Peyer's patch (tissue), 4 donors: ENCODE results near the gene DNAJB14.

Experiments
- POLR2A ChIP-seq, 2 donors: fragments of 450-650 bp; IDR thresholded peaks; one replicate each; pipeline ENCODE4 v1.5.1; 2017; ENCODE audit warnings: antibody characterized with exemption in 2 of 2, mild to moderate bottlenecking in 2 of 2, moderate library complexity in 2 of 2
- TF ChIP-seq, protein P1 (sequence below), 6 experiments: fragments of 450-650 bp in 4 of 6; fragments of 200-600 bp in 2 of 6; sonication (generic) in 1 of 6; IDR thresholded peaks; one replicate each; pipeline ENCODE4 v1.5.1; 2017 to 2019; ENCODE audit warnings: antibody characterized with exemption in 6 of 6, mild to moderate bottlenecking in 3 of 6, moderate library complexity in 1 of 6

DNA sequence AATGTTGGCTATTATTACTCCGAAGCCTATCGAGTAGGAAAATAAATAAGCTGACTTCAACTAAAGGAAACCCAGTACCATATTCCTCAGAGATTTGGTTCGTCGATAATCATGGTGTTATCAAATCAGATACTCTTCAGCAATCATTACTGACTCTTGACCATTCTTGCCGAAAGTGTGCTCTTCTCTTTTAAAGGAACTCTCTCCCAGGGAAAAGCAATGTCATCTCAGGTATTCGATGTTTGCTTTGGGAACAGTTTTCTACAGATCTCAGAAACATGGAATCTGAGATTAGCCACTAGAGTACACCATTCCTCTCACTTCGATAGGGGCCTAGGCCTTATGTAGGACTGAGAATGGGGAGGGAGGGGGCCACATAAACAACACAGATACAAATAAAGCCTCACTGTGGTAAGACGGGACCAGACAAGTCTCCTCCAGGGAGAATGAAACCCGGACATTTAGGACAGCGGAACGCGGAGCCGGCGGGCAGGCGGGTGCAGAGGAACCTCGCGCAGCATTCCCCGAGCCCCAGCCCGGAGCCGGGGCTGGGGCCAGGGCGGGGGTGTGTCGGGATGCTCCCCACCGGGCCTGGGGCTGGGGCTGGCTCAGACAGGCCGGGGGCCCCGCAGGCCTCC, 581 bp downstream of the DNAJB14 start:
- no peak for TF ChIP-seq POLR2A (IDR thresholded peaks at IDR 0.05)
- TF ChIP-seq, protein P1, sequence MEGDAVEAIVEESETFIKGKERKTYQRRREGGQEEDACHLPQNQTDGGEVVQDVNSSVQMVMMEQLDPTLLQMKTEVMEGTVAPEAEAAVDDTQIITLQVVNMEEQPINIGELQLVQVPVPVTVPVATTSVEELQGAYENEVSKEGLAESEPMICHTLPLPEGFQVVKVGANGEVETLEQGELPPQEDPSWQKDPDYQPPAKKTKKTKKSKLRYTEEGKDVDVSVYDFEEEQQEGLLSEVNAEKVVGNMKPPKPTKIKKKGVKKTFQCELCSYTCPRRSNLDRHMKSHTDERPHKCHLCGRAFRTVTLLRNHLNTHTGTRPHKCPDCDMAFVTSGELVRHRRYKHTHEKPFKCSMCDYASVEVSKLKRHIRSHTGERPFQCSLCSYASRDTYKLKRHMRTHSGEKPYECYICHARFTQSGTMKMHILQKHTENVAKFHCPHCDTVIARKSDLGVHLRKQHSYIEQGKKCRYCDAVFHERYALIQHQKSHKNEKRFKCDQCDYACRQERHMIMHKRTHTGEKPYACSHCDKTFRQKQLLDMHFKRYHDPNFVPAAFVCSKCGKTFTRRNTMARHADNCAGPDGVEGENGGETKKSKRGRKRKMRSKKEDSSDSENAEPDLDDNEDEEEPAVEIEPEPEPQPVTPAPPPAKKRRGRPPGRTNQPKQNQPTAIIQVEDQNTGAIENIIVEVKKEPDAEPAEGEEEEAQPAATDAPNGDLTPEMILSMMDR (IDR thresholded peaks at IDR 0.05): no peak
